T-helper 2 cell treated with Interferon-gamma antibody and Interleukin-4, amounts not matched to agents 5 μg/mL and 100 μg/mL, for 36 hours (primary cell): Measurements from ENCODE around the gene NHSL1.

Experiments used
- DNase-seq: peaks from one replicate; pipeline ENCODE4 v3.0.0; 2021; ENCODE audit warnings: low spot score
- H3K27ac Mint-ChIP-seq: one replicate; pipeline ENCODE4 v1.8.0; 2021; ENCODE audit warnings: mild to moderate bottlenecking, mixed read lengths
- H3K27me3 Mint-ChIP-seq: one replicate; pipeline ENCODE4 v1.8.0; 2021; ENCODE audit warnings: low read depth, mixed read lengths
- H3K36me3 Mint-ChIP-seq: one replicate; pipeline ENCODE4 v1.8.0; 2021; ENCODE audit warnings: low read depth, mixed read lengths
- H3K4me1 Mint-ChIP-seq: one replicate; pipeline ENCODE4 v1.8.0; 2021; ENCODE audit warnings: low read depth, mixed read lengths
- H3K4me3 Mint-ChIP-seq: one replicate; pipeline ENCODE4 v1.8.0; 2022; ENCODE audit warnings: mild to moderate bottlenecking, moderate library complexity, mixed read lengths
- H3K9me3 Mint-ChIP-seq: one replicate; pipeline ENCODE4 v1.8.0; 2021; ENCODE audit warnings: mixed read lengths

NHSL1 gene

GRCh38 chr6:138387577-138388368 lies 111.5 kb downstream of the NHSL1 start:
- no peak overlapping the region for H3K4me3 Mint-ChIP-seq
- no peaks in the 10 kb centered on the region for H3K4me1 Mint-ChIP-seq
- H3K36me3 Mint-ChIP-seq, result no peaks in the 10 kb centered on the region
- peaks cover 24% of the 10 kb centered on the region for H3K27me3 Mint-ChIP-seq
- no peak for DNase-seq
- no peaks in the 10 kb centered on the region for H3K9me3 Mint-ChIP-seq
- H3K27ac Mint-ChIP-seq, result no peak overlapping the region

- Mint-ChIP-seq H3K27me3 (peaks cover 24% of the 10 kb centered on the region), H3K36me3 (no peaks in the 10 kb centered on the region), H3K27ac (no peak overlapping the region), H3K4me3 (no peak overlapping the region), H3K4me1 (no peaks in the 10 kb centered on the region), H3K9me3 (no peaks in the 10 kb centered on the region)
- DNase-seq, result no peak
These were observed 112.4 kb downstream of the NHSL1 start for GRCh38 chr6:138386897-138387296.

GRCh38 chr6:138383776-138384175 lies 115.5 kb downstream of the NHSL1 start:
- H3K27ac Mint-ChIP-seq, result no peak overlapping the region
- no peaks in the 10 kb centered on the region for H3K36me3 Mint-ChIP-seq
- no peak for DNase-seq
- no peaks in the 10 kb centered on the region for H3K4me1 Mint-ChIP-seq
- H3K9me3 Mint-ChIP-seq, result no peaks in the 10 kb centered on the region
- peaks cover 12% of the 10 kb centered on the region for H3K27me3 Mint-ChIP-seq
- no peak overlapping the region for H3K4me3 Mint-ChIP-seq

- no peaks in the 10 kb centered on the region for H3K4me1 Mint-ChIP-seq
- no peak overlapping the region for H3K4me3 Mint-ChIP-seq
- H3K27me3 Mint-ChIP-seq, result peaks cover 10% of the 10 kb centered on the region
- H3K27ac Mint-ChIP-seq, result no peak overlapping the region
- no peaks in the 10 kb centered on the region for H3K9me3 Mint-ChIP-seq
- no peaks in the 10 kb centered on the region for H3K36me3 Mint-ChIP-seq
- no peak for DNase-seq
These were observed 116.6 kb downstream of the NHSL1 start for GRCh38 chr6:138382498-138383265.

- no peaks in the 10 kb centered on the region for H3K9me3 Mint-ChIP-seq
- DNase-seq, result no peak
- H3K27me3 Mint-ChIP-seq, result peaks cover 17% of the 10 kb centered on the region
- no peak overlapping the region for H3K4me3 Mint-ChIP-seq
- no peaks in the 10 kb centered on the region for H3K4me1 Mint-ChIP-seq
- no peak overlapping the region for H3K27ac Mint-ChIP-seq
- H3K36me3 Mint-ChIP-seq, result no peaks in the 10 kb centered on the region
These were observed 120.8 kb downstream of the NHSL1 start for GRCh38 chr6:138378463-138378862.

GRCh38 chr6:138377844-138378243 lies 121.5 kb downstream of the NHSL1 start, which contains the start of gene SMIM28:
Gene SMIM28 (plus strand): TSS chr6:138377905. CDS start chr6:138378073, 168 bp downstream.
- Mint-ChIP-seq H3K36me3 (no peaks in the 10 kb centered on the region), H3K27me3 (peaks cover 17% of the 10 kb centered on the region), H3K4me1 (no peaks in the 10 kb centered on the region), H3K9me3 (no peaks in the 10 kb centered on the region), H3K27ac (no peak within 1 kb of the TSS), H3K4me3 (no peak within 1 kb of the TSS)
- DNase-seq, result no peak

GRCh38 chr6:138377042-138377441 lies 122.3 kb downstream of the NHSL1 start:
- no peaks in the 10 kb centered on the region for H3K9me3 Mint-ChIP-seq

GRCh38 chr6:138374815-138375214 lies 124.5 kb downstream of the NHSL1 start:
- H3K9me3 Mint-ChIP-seq, result no peaks in the 10 kb centered on the region
- peaks cover 23% of the 10 kb centered on the region for H3K27me3 Mint-ChIP-seq
- no peaks in the 10 kb centered on the region for H3K36me3 Mint-ChIP-seq

More at GRCh38 chr6:138377042-138377441, 122.3 kb downstream of the NHSL1 start:
- no peaks in the 10 kb centered on the region for H3K4me1 Mint-ChIP-seq
- H3K27me3 Mint-ChIP-seq, result peaks cover 17% of the 10 kb centered on the region
- no peaks in the 10 kb centered on the region for H3K36me3 Mint-ChIP-seq
- no peak overlapping the region for H3K27ac Mint-ChIP-seq
- H3K4me3 Mint-ChIP-seq, result no peak overlapping the region
- DNase-seq, result no peak

GRCh38 chr6:138374230-138374629 lies 125.1 kb downstream of the NHSL1 start:
- H3K4me3 Mint-ChIP-seq, result no peak overlapping the region
- no peak for DNase-seq
- H3K27ac Mint-ChIP-seq, result no peak overlapping the region
- peaks cover 23% of the 10 kb centered on the region for H3K27me3 Mint-ChIP-seq
- no peaks in the 10 kb centered on the region for H3K36me3 Mint-ChIP-seq
- H3K4me1 Mint-ChIP-seq, result no peaks in the 10 kb centered on the region
- H3K9me3 Mint-ChIP-seq, result no peaks in the 10 kb centered on the region

More at GRCh38 chr6:138374815-138375214, 124.5 kb downstream of the NHSL1 start:
- Mint-ChIP-seq H3K4me3 (no peak overlapping the region), H3K27ac (no peak overlapping the region), H3K4me1 (no peaks in the 10 kb centered on the region)
- DNase-seq, result no peak

- H3K27ac Mint-ChIP-seq, result no peak overlapping the region
- H3K36me3 Mint-ChIP-seq, result no peaks in the 10 kb centered on the region
- H3K9me3 Mint-ChIP-seq, result no peaks in the 10 kb centered on the region
- no peaks in the 10 kb centered on the region for H3K4me1 Mint-ChIP-seq
- H3K27me3 Mint-ChIP-seq, result peaks cover 17% of the 10 kb centered on the region
- DNase-seq, result no peak
- no peak overlapping the region for H3K4me3 Mint-ChIP-seq
These were observed 126.4 kb downstream of the NHSL1 start for GRCh38 chr6:138372711-138373463.
